GM12878 (cell line): ENCODE data around the gene EML1. TPM values are rescaled to one million over a fixed set of nuclear protein-coding genes. Genes with fewer than 3 reads are reported as not detected.

Experiments used
- ATAC-seq: fragments of 200-7000 bp; cut with Tn5 transposase; 3 replicates; pipeline ENCODE4 v1.9.1; 2020; ENCODE audit warnings: mild to moderate bottlenecking, moderate library complexity
- BruUV-seq: library from RNA; stranded (reverse); fragments of 400-500 nt; replicated peaks from 2 replicates; lab custom pipeline; 2021; lab: Mats Ljungman, UMichigan
- CTCF ChIA-PET: fragments of 300-600 bp; sonication (Branson Sonifier 250); formaldehyde crosslinking; extraction: SDS; loops from one replicate; lab custom pipeline; 2021; ENCODE audit warnings: inconsistent platforms; lab: Yijun Ruan, JAX
- POLR2A ChIA-PET: fragments of 350-600 bp; formaldehyde crosslinking; extraction: SDS; loops from one replicate; lab custom pipeline; 2021; ENCODE audit warnings: inconsistent platforms; lab: Charles Lee
- RAD21 ChIA-PET: fragments of 300-600 bp; sonication (Branson Sonifier 250); formaldehyde crosslinking; loops from one replicate; lab custom pipeline; 2023; ENCODE audit warnings: antibody characterized with exemption; ENCODE audit not compliant: unreplicated experiment; lab: Charles Lee
- SMC1A ChIA-PET: fragments of 300-600 bp; sonication (Branson Sonifier 250); formaldehyde crosslinking; loops from one replicate; lab custom pipeline; 2023; ENCODE audit not compliant: unreplicated experiment, uncharacterized antibody; lab: Charles Lee
- DNase-seq: peaks from one replicate; pipeline ENCODE4 v3.0.0-alpha.2; 2011; ENCODE audit warnings: low read depth, low spot score
- FAIRE-seq: peaks from 3 replicates; lab custom pipeline; 2011; peaks lifted over from hg19 to GRCh38; lab: Jason Lieb, UNC
- H2AFZ ChIP-seq: 2 replicates; pipeline ENCODE4 v1.6.0; 2011; ENCODE audit warnings: low read depth, low read length, control low read depth; ENCODE audit not compliant: control insufficient read depth
- H3K27ac ChIP-seq: 2 replicates; pipeline ENCODE4 v1.5.1; 2011; ENCODE audit warnings: control low read depth; ENCODE audit not compliant: control insufficient read depth, insufficient read depth
- H3K27me3 ChIP-seq, 2 experiments: replicated peaks in 1 of 2; 2 replicates each; pipeline versions ENCODE4 v1.6.0 to v1.6.1; 2011; ENCODE audit warnings: low read length in 1 of 2; ENCODE audit not compliant: control insufficient read depth in 2 of 2, insufficient read depth in 2 of 2
- H3K36me3 ChIP-seq, 2 experiments: 2 replicates each; pipeline ENCODE4 v1.5.1; 2011; ENCODE audit warnings: low read length in 1 of 2; ENCODE audit not compliant: control insufficient read depth in 2 of 2, insufficient read depth in 2 of 2
- H3K4me1 ChIP-seq: 2 replicates; pipeline ENCODE4 v1.6.1; 2011; ENCODE audit warnings: mild to moderate bottlenecking, low read length, moderate library complexity, mixed read lengths; ENCODE audit not compliant: control insufficient read depth, insufficient read depth
- H3K4me2 ChIP-seq: 2 replicates; pipeline ENCODE4 v1.6.0; 2011; ENCODE audit warnings: control low read depth; ENCODE audit not compliant: control insufficient read depth, insufficient read depth
- H3K4me3 ChIP-seq: fragments of 200-600 bp; sonication (generic); 2 replicates; pipeline ENCODE4 v1.5.1; 2016
- H3K79me2 ChIP-seq: 2 replicates; pipeline ENCODE4 v1.6.0; 2011; ENCODE audit warnings: low read length; ENCODE audit not compliant: control insufficient read depth, insufficient read depth
- H3K9ac ChIP-seq: 2 replicates; pipeline ENCODE4 v1.8.0; 2011; ENCODE audit warnings: low read length, control low read depth, mixed read lengths; ENCODE audit not compliant: control insufficient read depth, insufficient read depth
- H3K9me3 ChIP-seq: replicated peaks from 3 replicates; pipeline ENCODE4 v1.5.1; 2011; ENCODE audit warnings: mild to moderate bottlenecking, low read length; ENCODE audit not compliant: control insufficient read depth, insufficient read depth
- H4K20me1 ChIP-seq: 2 replicates; pipeline ENCODE4 v1.6.0; 2011; ENCODE audit not compliant: control insufficient read depth, insufficient read depth
- BCL3 ChIP-seq: IDR thresholded peaks from 2 replicates; pipeline ENCODE4 v1.6.1; 2011; ENCODE audit warnings: borderline replicate concordance, low read depth, mild to moderate bottlenecking, moderate library complexity, low read length; ENCODE audit not compliant: insufficient read depth, poor library complexity, severe bottlenecking
- CBX3 ChIP-seq: fragments of 200-600 bp; sonication (generic); IDR thresholded peaks from 2 replicates; pipeline ENCODE4 v1.6.1; 2016; ENCODE audit warnings: low read depth, borderline replicate concordance
- MAX ChIP-seq: IDR thresholded peaks from 2 replicates; pipeline ENCODE4 v1.6.1; 2012; ENCODE audit warnings: low read depth, low read length, improper control_type of control experiment
- NFYA ChIP-seq: IDR thresholded peaks from 2 replicates; pipeline ENCODE4 v1.6.1; 2011; ENCODE audit warnings: low read depth, mild to moderate bottlenecking, low read length, improper control_type of control experiment, borderline replicate concordance
- PAX5 ChIP-seq: IDR thresholded peaks from 2 replicates; pipeline ENCODE4 v1.6.1; 2011; ENCODE audit warnings: low read depth, low read length, borderline replicate concordance
- SRF ChIP-seq, 2 experiments: IDR thresholded peaks; 2 replicates each; pipeline ENCODE4 v1.6.1; 2011; ENCODE audit warnings: low read depth in 2 of 2, low read length in 2 of 2, mild to moderate bottlenecking in 1 of 2, moderate library complexity in 1 of 2
- SUPT20H ChIP-seq: IDR thresholded peaks from 2 replicates; pipeline ENCODE4 v1.6.1; 2011; ENCODE audit warnings: low read depth, mild to moderate bottlenecking, low read length, moderate library complexity, borderline replicate concordance; ENCODE audit not compliant: control insufficient read depth
- ZNF217 ChIP-seq: fragments of 450-650 bp; IDR thresholded peaks from 2 replicates; pipeline ENCODE4 v1.6.1; 2017; ENCODE audit warnings: antibody characterized with exemption, mild to moderate bottlenecking
- ZNF274 ChIP-seq: IDR thresholded peaks from one replicate; pipeline ENCODE4 v1.8.0; 2011; ENCODE audit not compliant: insufficient read length, insufficient read depth
- WGBS: methylation state at CpG from one replicate; pipeline ENCODE4 v1.1.6; 2016; ENCODE audit warnings: low lambda C conversion rate; ENCODE audit not compliant: insufficient replicate concordance, insufficient coverage; ENCODE audit errors: missing lambda C conversion rate; 5-methylcytosine and 5-hydroxymethylcytosine counted together
- in situ Hi-C: fragments of 300-500 bp; cut with MboI; formaldehyde crosslinking; loops from 9 replicates; pipeline ENCODE4 v1.14.3; 2018; ENCODE audit warnings: mixed read lengths
- intact Hi-C: fragments of 100-400 bp; cut with micrococcal nuclease; formaldehyde crosslinking; loops from one replicate; pipeline ENCODE4 v1.14.2; 2022; ENCODE audit not compliant: unreplicated experiment
- polyA plus RNA-seq, 11 experiments: library from polyadenylated mRNA; depleted of rRNA in 4 of 11; unstranded in 6 of 11; stranded (reverse) in 5 of 11; fragments of >200 nt; fragmentation: Nextera tagmentation in 4 of 11; fragmentation: Illumina TruSeq in 1 of 11; extraction: Ambion mirVana in 4 of 11; extraction: Trizol in 1 of 11; gene quantifications; 1 replicate in 1 of 11; 2 replicates in 10 of 11; pipeline versions ENCODE4 v1.2.1 to v1.2.3, GENCODE V29; 2011 to 2016; ENCODE audit warnings: inconsistent platforms in 2 of 11, missing spikeins in 2 of 11, low read depth in 1 of 11
- total RNA-seq, 4 experiments: library from RNA; depleted of rRNA in 3 of 4; stranded (reverse); fragments of >200 nt in 3 of 4; fragmentation: Illumina TruSeq in 1 of 4; extraction: Trizol in 1 of 4; gene quantifications; 2 replicates each; pipeline versions ENCODE4 v1.2.1 to v1.2.3, GENCODE V29; 2013 to 2021

Gene EML1
- total and polyA plus RNA-seq, 10 of the 15 experiments (the other 5 are each of a cell fraction or from before 2014, with no cell fraction given): 0.05 to 3.4 (median 0.11) TPM; not detected in 3

GRCh38 chr14:99955826-99956455 lies 162.7 kb downstream of the EML1 start (continued):
- TF ChIP-seq BCL3 (no peak), SUPT20H (no peak)

GRCh38 chr14:99958380-99958779 lies 165.2 kb downstream of the EML1 start:
- Histone ChIP-seq H3K9ac (no peak overlapping the region), H3K79me2 (no peaks in the 10 kb centered on the region), H4K20me1 (no peaks in the 10 kb centered on the region; the same call in 1 of the 2 replicates), H3K4me2 (no peak overlapping the region), H3K27me3 (peaks cover 0 to 3% of the 10 kb centered on the region in 2 experiments; a peak in 1 of 4 replicates), H3K4me1 (no peaks in the 10 kb centered on the region), H2AFZ (no peak overlapping the region), H3K4me3 (no peak overlapping the region), H3K27ac (no peak overlapping the region), H3K9me3 (no peaks in the 10 kb centered on the region; the same call in 2 of the 3 replicates), H3K36me3 (no peaks in the 10 kb centered on the region)
- FAIRE-seq: no peak
- ChIA-PET POLR2A (no interaction called here), RAD21 (no interaction called here), CTCF (no interaction called here), SMC1A (no interaction called here)
- no TSS peak for BruUV-seq
- ATAC-seq: no peak
- no peak for DNase-seq
- 68% methylated on average over 7 of the region's 7 CpGs for WGBS
- intact Hi-C loops: no loop called here
- TF ChIP-seq MAX: no peak
- TF ChIP-seq ZNF274: no peak
- no peak for TF ChIP-seq ZNF217
- no peak for TF ChIP-seq SRF (IDR thresholded peaks at IDR 0.05; ENCODE audit: low read depth in 2 of 2, low read length in 2 of 2)
- no peak for TF ChIP-seq CBX3
- no peak for TF ChIP-seq NFYA
- TF ChIP-seq PAX5: no peak
- in situ Hi-C loops: no loop called here
